GM12878 (cell line): ENCODE measurements around the gene GABRB3. TPM values are rescaled to one million over a fixed set of nuclear protein-coding genes. Genes with fewer than 3 reads are reported as not detected.

Experiments
- ATAC-seq: fragments of 200-7000 bp; cut with Tn5 transposase; 3 replicates; pipeline ENCODE4 v1.9.1; 2020; ENCODE audit warnings: mild to moderate bottlenecking, moderate library complexity
- BruUV-seq: library from RNA; stranded (reverse); fragments of 400-500 nt; replicated peaks from 2 replicates; lab custom pipeline; 2021; lab: Mats Ljungman, UMichigan
- CTCF ChIA-PET: fragments of 300-600 bp; sonication (Branson Sonifier 250); formaldehyde crosslinking; extraction: SDS; loops from one replicate; lab custom pipeline; 2021; ENCODE audit warnings: inconsistent platforms; lab: Yijun Ruan, JAX
- POLR2A ChIA-PET: fragments of 350-600 bp; formaldehyde crosslinking; extraction: SDS; loops from one replicate; lab custom pipeline; 2021; ENCODE audit warnings: inconsistent platforms; lab: Charles Lee
- RAD21 ChIA-PET: fragments of 300-600 bp; sonication (Branson Sonifier 250); formaldehyde crosslinking; loops from one replicate; lab custom pipeline; 2023; ENCODE audit warnings: antibody characterized with exemption; ENCODE audit not compliant: unreplicated experiment; lab: Charles Lee
- SMC1A ChIA-PET: fragments of 300-600 bp; sonication (Branson Sonifier 250); formaldehyde crosslinking; loops from one replicate; lab custom pipeline; 2023; ENCODE audit not compliant: unreplicated experiment, uncharacterized antibody; lab: Charles Lee
- DNase-seq: peaks from one replicate; pipeline ENCODE4 v3.0.0-alpha.2; 2011; ENCODE audit warnings: low read depth, low spot score
- FAIRE-seq: peaks from 3 replicates; lab custom pipeline; 2011; peaks lifted over from hg19 to GRCh38; lab: Jason Lieb, UNC
- H2AFZ ChIP-seq: 2 replicates; pipeline ENCODE4 v1.6.0; 2011; ENCODE audit warnings: low read depth, low read length, control low read depth; ENCODE audit not compliant: control insufficient read depth
- H3K27ac ChIP-seq: 2 replicates; pipeline ENCODE4 v1.5.1; 2011; ENCODE audit warnings: control low read depth; ENCODE audit not compliant: control insufficient read depth, insufficient read depth
- H3K27me3 ChIP-seq, 2 experiments: replicated peaks in 1 of 2; 2 replicates each; pipeline versions ENCODE4 v1.6.0 to v1.6.1; 2011; ENCODE audit warnings: low read length in 1 of 2; ENCODE audit not compliant: control insufficient read depth in 2 of 2, insufficient read depth in 2 of 2
- H3K36me3 ChIP-seq, 2 experiments: 2 replicates each; pipeline ENCODE4 v1.5.1; 2011; ENCODE audit warnings: low read length in 1 of 2; ENCODE audit not compliant: control insufficient read depth in 2 of 2, insufficient read depth in 2 of 2
- H3K4me1 ChIP-seq: 2 replicates; pipeline ENCODE4 v1.6.1; 2011; ENCODE audit warnings: mild to moderate bottlenecking, low read length, moderate library complexity, mixed read lengths; ENCODE audit not compliant: control insufficient read depth, insufficient read depth
- H3K4me2 ChIP-seq: 2 replicates; pipeline ENCODE4 v1.6.0; 2011; ENCODE audit warnings: control low read depth; ENCODE audit not compliant: control insufficient read depth, insufficient read depth
- H3K4me3 ChIP-seq: fragments of 200-600 bp; sonication (generic); 2 replicates; pipeline ENCODE4 v1.5.1; 2016
- H3K79me2 ChIP-seq: 2 replicates; pipeline ENCODE4 v1.6.0; 2011; ENCODE audit warnings: low read length; ENCODE audit not compliant: control insufficient read depth, insufficient read depth
- H3K9ac ChIP-seq: 2 replicates; pipeline ENCODE4 v1.8.0; 2011; ENCODE audit warnings: low read length, control low read depth, mixed read lengths; ENCODE audit not compliant: control insufficient read depth, insufficient read depth
- H3K9me3 ChIP-seq: replicated peaks from 3 replicates; pipeline ENCODE4 v1.5.1; 2011; ENCODE audit warnings: mild to moderate bottlenecking, low read length; ENCODE audit not compliant: control insufficient read depth, insufficient read depth
- H4K20me1 ChIP-seq: 2 replicates; pipeline ENCODE4 v1.6.0; 2011; ENCODE audit not compliant: control insufficient read depth, insufficient read depth
- CREB1 ChIP-seq: IDR thresholded peaks from 2 replicates; pipeline ENCODE4 v1.6.1; 2012; ENCODE audit warnings: low read depth, mild to moderate bottlenecking, inconsistent platforms
- EGR1 ChIP-seq, 2 experiments: IDR thresholded peaks; 1 replicate in 1 of 2; 2 replicates in 1 of 2; pipeline ENCODE4 v1.6.1; 2011 to 2012; ENCODE audit warnings: low read depth in 2 of 2, low read length in 2 of 2, borderline replicate concordance in 1 of 2, mild to moderate bottlenecking in 1 of 2, moderate library complexity in 1 of 2
- ETV6 ChIP-seq, 2 experiments: fragments of 450-650 bp in 1 of 2; IDR thresholded peaks in 1 of 2; conservative IDR thresholded peaks in 1 of 2; 2 replicates each; pipeline ENCODE4 v1.6.1; 2014; ENCODE audit warnings: antibody characterized with exemption in 1 of 2, borderline replicate concordance in 1 of 2, low read depth in 1 of 2, mild to moderate bottlenecking in 1 of 2, moderate library complexity in 1 of 2
- HDAC2 ChIP-seq: fragments of 200-600 bp; sonication (generic); IDR thresholded peaks from 2 replicates; pipeline ENCODE4 v1.6.1; 2017
- KAT2A ChIP-seq: conservative IDR thresholded peaks from 2 replicates; pipeline ENCODE4 v1.6.1; 2011; ENCODE audit warnings: low read depth, low read length; ENCODE audit not compliant: control insufficient read depth
- MEF2A ChIP-seq: IDR thresholded peaks from 2 replicates; pipeline ENCODE4 v1.6.1; 2011; ENCODE audit warnings: low read depth, mild to moderate bottlenecking, low read length, moderate library complexity; ENCODE audit not compliant: insufficient read depth
- NFXL1 ChIP-seq: fragments of 450-650 bp; IDR thresholded peaks from 2 replicates; pipeline ENCODE4 v1.6.1; 2017; ENCODE audit warnings: antibody characterized with exemption, mild to moderate bottlenecking, borderline replicate concordance
- PML ChIP-seq: IDR thresholded peaks from 2 replicates; pipeline ENCODE4 v1.6.1; 2012; ENCODE audit warnings: low read length, inconsistent platforms
- POLR2A ChIP-seq: IDR thresholded peaks from 2 replicates; pipeline ENCODE4 v1.6.1; 2011; ENCODE audit warnings: low read depth, mild to moderate bottlenecking, low read length
- POLR2AphosphoS2 ChIP-seq: IDR thresholded peaks from 2 replicates; pipeline ENCODE4 v1.6.1; 2011; ENCODE audit warnings: low read depth, mild to moderate bottlenecking, low read length, improper control_type of control experiment, moderate library complexity
- RAD51 ChIP-seq: fragments of 450-650 bp; IDR thresholded peaks from 2 replicates; pipeline ENCODE4 v1.6.1; 2016; ENCODE audit warnings: moderate library complexity, mild to moderate bottlenecking, inconsistent platforms
- SIX5 ChIP-seq: IDR thresholded peaks from 2 replicates; pipeline ENCODE4 v1.6.1; 2011; ENCODE audit warnings: mild to moderate bottlenecking, low read depth, low read length, moderate library complexity; ENCODE audit not compliant: severe bottlenecking
- STAT1 ChIP-seq: fragments of 450-650 bp; conservative IDR thresholded peaks from 2 replicates; pipeline ENCODE4 v1.6.1; 2014; ENCODE audit warnings: antibody characterized with exemption, mild to moderate bottlenecking
- TAF1 ChIP-seq: IDR thresholded peaks from 2 replicates; pipeline ENCODE4 v1.6.1; 2011; ENCODE audit warnings: mild to moderate bottlenecking, low read depth, low read length, borderline replicate concordance
- ZNF622 ChIP-seq: fragments of 450-650 bp; IDR thresholded peaks from 2 replicates; pipeline ENCODE4 v1.6.1; 2017; ENCODE audit warnings: mild to moderate bottlenecking, inconsistent platforms
- WGBS: methylation state at CpG from one replicate; pipeline ENCODE4 v1.1.6; 2016; ENCODE audit warnings: low lambda C conversion rate; ENCODE audit not compliant: insufficient replicate concordance, insufficient coverage; ENCODE audit errors: missing lambda C conversion rate; 5-methylcytosine and 5-hydroxymethylcytosine counted together
- in situ Hi-C: fragments of 300-500 bp; cut with MboI; formaldehyde crosslinking; loops from 9 replicates; pipeline ENCODE4 v1.14.3; 2018; ENCODE audit warnings: mixed read lengths
- intact Hi-C: fragments of 100-400 bp; cut with micrococcal nuclease; formaldehyde crosslinking; loops from one replicate; pipeline ENCODE4 v1.14.2; 2022; ENCODE audit not compliant: unreplicated experiment
- polyA plus RNA-seq, 11 experiments: library from polyadenylated mRNA; depleted of rRNA in 4 of 11; unstranded in 6 of 11; stranded (reverse) in 5 of 11; fragments of >200 nt; fragmentation: Nextera tagmentation in 4 of 11; fragmentation: Illumina TruSeq in 1 of 11; extraction: Ambion mirVana in 4 of 11; extraction: Trizol in 1 of 11; gene quantifications; 1 replicate in 1 of 11; 2 replicates in 10 of 11; pipeline versions ENCODE4 v1.2.1 to v1.2.3, GENCODE V29; 2011 to 2016; ENCODE audit warnings: inconsistent platforms in 2 of 11, missing spikeins in 2 of 11, low read depth in 1 of 11
- total RNA-seq, 4 experiments: library from RNA; depleted of rRNA in 3 of 4; stranded (reverse); fragments of >200 nt in 3 of 4; fragmentation: Illumina TruSeq in 1 of 4; extraction: Trizol in 1 of 4; gene quantifications; 2 replicates each; pipeline versions ENCODE4 v1.2.1 to v1.2.3, GENCODE V29; 2013 to 2021
- TF ChIP-seq, protein P1 (sequence below): IDR thresholded peaks from 2 replicates; pipeline ENCODE4 v1.6.1; 2011; ENCODE audit warnings: borderline replicate concordance, low read depth, mild to moderate bottlenecking, moderate library complexity, mixed read lengths, low read length; ENCODE audit not compliant: insufficient read depth; ENCODE audit errors: extremely low read length
- TF ChIP-seq, protein P2 (sequence below): IDR thresholded peaks from 2 replicates; pipeline ENCODE4 v1.6.1; 2012; ENCODE audit warnings: improper control_type of control experiment, low read depth, low read length; ENCODE audit not compliant: insufficient replicate concordance
- TF ChIP-seq, protein P3 (sequence below): fragments of 450-650 bp; IDR thresholded peaks from 2 replicates; pipeline ENCODE4 v1.6.1; 2016; ENCODE audit warnings: mild to moderate bottlenecking

The GABRB3 gene
- total and polyA plus RNA-seq, 10 of the 15 experiments (the other 5 are each of a cell fraction or from before 2014, with no cell fraction given), result 0.05 to 0.08 (median 0.05) TPM; not detected in 7

DNA sequence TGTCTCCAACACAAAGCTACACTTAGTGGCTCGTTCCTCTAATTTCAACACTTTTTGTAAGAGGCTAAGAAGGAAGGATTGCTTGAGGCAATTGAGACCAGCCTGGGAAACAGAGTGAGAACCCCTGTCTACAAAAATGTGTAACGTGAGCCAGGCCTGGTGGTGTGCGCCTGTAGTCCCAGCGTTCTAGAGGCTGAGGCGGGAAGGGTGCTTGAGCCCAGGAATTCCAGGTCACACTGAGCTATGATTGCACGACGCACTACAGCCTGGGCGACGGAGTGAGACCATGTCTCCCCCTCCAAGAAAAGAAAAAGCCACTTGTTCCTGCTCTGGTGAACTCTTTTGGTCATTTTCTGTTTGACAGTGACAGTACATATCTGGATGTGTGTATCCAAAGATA is 127.9 kb downstream of the GABRB3 start:
- BruUV-seq, result no TSS peak
- WGBS, result 51% methylated on average over 9 of the region's 9 CpGs
- H2AFZ ChIP-seq, result no peak overlapping the region
- ATAC-seq, result no peak
- POLR2A ChIA-PET, result no interaction called here
- H3K9me3 ChIP-seq, result no peaks in the 10 kb centered on the region; the same call in 2 of the 3 replicates
- intact Hi-C loops (no loop called here), in situ Hi-C loops (loop anchor here (25.0 kb wide), 1 partner anchor 1008 kb away; no protein-coding TSS in a partner anchor)
- H3K27ac ChIP-seq, result no peak overlapping the region
- H3K9ac ChIP-seq, result no peak overlapping the region
- no peaks in the 10 kb centered on the region for H3K36me3 ChIP-seq
- H3K4me1 ChIP-seq, result no peaks in the 10 kb centered on the region
- H4K20me1 ChIP-seq, result no peaks in the 10 kb centered on the region
- RAD21 ChIA-PET, result no interaction called here
- no peaks in the 10 kb centered on the region for H3K79me2 ChIP-seq
- FAIRE-seq, result no peak
- DNase-seq, result no peak
- CTCF ChIA-PET, result no interaction called here
- H3K4me2 ChIP-seq, result no peak overlapping the region
- no peaks in the 10 kb centered on the region for H3K27me3 ChIP-seq
- H3K4me3 ChIP-seq, result no peak overlapping the region
- SMC1A ChIA-PET, result no interaction called here
- no peak for TF ChIP-seq SIX5
- TF ChIP-seq POLR2A, result no peak
- no peak for TF ChIP-seq STAT1
- TF ChIP-seq, protein P1, sequence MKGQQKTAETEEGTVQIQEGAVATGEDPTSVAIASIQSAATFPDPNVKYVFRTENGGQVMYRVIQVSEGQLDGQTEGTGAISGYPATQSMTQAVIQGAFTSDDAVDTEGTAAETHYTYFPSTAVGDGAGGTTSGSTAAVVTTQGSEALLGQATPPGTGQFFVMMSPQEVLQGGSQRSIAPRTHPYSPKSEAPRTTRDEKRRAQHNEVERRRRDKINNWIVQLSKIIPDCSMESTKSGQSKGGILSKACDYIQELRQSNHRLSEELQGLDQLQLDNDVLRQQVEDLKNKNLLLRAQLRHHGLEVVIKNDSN, result no peak
- TF ChIP-seq, protein P2, sequence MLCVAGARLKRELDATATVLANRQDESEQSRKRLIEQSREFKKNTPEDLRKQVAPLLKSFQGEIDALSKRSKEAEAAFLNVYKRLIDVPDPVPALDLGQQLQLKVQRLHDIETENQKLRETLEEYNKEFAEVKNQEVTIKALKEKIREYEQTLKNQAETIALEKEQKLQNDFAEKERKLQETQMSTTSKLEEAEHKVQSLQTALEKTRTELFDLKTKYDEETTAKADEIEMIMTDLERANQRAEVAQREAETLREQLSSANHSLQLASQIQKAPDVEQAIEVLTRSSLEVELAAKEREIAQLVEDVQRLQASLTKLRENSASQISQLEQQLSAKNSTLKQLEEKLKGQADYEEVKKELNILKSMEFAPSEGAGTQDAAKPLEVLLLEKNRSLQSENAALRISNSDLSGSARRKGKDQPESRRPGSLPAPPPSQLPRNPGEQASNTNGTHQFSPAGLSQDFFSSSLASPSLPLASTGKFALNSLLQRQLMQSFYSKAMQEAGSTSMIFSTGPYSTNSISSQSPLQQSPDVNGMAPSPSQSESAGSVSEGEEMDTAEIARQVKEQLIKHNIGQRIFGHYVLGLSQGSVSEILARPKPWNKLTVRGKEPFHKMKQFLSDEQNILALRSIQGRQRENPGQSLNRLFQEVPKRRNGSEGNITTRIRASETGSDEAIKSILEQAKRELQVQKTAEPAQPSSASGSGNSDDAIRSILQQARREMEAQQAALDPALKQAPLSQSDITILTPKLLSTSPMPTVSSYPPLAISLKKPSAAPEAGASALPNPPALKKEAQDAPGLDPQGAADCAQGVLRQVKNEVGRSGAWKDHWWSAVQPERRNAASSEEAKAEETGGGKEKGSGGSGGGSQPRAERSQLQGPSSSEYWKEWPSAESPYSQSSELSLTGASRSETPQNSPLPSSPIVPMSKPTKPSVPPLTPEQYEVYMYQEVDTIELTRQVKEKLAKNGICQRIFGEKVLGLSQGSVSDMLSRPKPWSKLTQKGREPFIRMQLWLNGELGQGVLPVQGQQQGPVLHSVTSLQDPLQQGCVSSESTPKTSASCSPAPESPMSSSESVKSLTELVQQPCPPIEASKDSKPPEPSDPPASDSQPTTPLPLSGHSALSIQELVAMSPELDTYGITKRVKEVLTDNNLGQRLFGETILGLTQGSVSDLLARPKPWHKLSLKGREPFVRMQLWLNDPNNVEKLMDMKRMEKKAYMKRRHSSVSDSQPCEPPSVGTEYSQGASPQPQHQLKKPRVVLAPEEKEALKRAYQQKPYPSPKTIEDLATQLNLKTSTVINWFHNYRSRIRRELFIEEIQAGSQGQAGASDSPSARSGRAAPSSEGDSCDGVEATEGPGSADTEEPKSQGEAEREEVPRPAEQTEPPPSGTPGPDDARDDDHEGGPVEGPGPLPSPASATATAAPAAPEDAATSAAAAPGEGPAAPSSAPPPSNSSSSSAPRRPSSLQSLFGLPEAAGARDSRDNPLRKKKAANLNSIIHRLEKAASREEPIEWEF, result no peak
- TF ChIP-seq PML, result no peak
- no peak for TF ChIP-seq CREB1
- TF ChIP-seq MEF2A, result no peak
- TF ChIP-seq HDAC2, result no peak
- no peak for TF ChIP-seq NFXL1
- TF ChIP-seq TAF1, result no peak
- no peak for TF ChIP-seq RAD51
- TF ChIP-seq, protein P3, sequence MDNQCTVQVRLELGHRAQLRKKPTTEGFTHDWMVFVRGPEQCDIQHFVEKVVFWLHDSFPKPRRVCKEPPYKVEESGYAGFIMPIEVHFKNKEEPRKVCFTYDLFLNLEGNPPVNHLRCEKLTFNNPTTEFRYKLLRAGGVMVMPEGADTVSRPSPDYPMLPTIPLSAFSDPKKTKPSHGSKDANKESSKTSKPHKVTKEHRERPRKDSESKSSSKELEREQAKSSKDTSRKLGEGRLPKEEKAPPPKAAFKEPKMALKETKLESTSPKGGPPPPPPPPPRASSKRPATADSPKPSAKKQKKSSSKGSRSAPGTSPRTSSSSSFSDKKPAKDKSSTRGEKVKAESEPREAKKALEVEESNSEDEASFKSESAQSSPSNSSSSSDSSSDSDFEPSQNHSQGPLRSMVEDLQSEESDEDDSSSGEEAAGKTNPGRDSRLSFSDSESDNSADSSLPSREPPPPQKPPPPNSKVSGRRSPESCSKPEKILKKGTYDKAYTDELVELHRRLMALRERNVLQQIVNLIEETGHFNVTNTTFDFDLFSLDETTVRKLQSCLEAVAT, result no peak
- TF ChIP-seq KAT2A, result no peak
- TF ChIP-seq ZNF622, result no peak
- no peak for TF ChIP-seq ETV6 (conservative IDR thresholded peaks at IDR 0.05 in 1 of 2, IDR thresholded peaks at IDR 0.05 in 1 of 2; ENCODE audit: borderline replicate concordance in 1 of 2, low read depth in 1 of 2)
- no peak for TF ChIP-seq EGR1 (IDR thresholded peaks at IDR 0.05; ENCODE audit: borderline replicate concordance in 1 of 2, low read depth in 2 of 2, low read length in 2 of 2)
- no peak for TF ChIP-seq POLR2AphosphoS2
